HTERT RPE-1 (cell line): Measurements from ENCODE around the gene POM121C.
"Not testable (repeated sequence)": the region's sequence is repeated elsewhere in the genome, so short reads cannot be mapped to it uniquely, and the experiment has no call there.

ENCODE experiments used
- in situ Hi-C: fragments of 300-500 bp; cut with MboI; formaldehyde crosslinking; loops from 4 replicates; pipeline ENCODE4 v1.14.3; 2020; ENCODE audit warnings: low sequenced_read_pairs

Gene POM121C

GRCh38 chr7:75439000-75439399 lies 47.1 kb downstream of the POM121C start:
- in situ Hi-C loops: not testable (repeated sequence)

GRCh38 chr7:75423481-75423880 lies 62.6 kb downstream of the POM121C start:
- in situ Hi-C loops: not testable (repeated sequence)

GRCh38 chr7:75421798-75422710 lies 64.0 kb downstream of the POM121C start:
- in situ Hi-C loops: not testable (repeated sequence)

- in situ Hi-C loops: not testable (repeated sequence)
These were observed 65.9 kb downstream of the POM121C start for GRCh38 chr7:75420152-75420551.

- in situ Hi-C loops: not testable (repeated sequence)
These were observed 66.4 kb downstream of the POM121C start for GRCh38 chr7:75419693-75420092.

GRCh38 chr7:75419210-75419609 lies 66.9 kb downstream of the POM121C start:
- in situ Hi-C loops: not testable (repeated sequence)

- in situ Hi-C loops: not testable (repeated sequence)
These were observed 67.7 kb downstream of the POM121C start for GRCh38 chr7:75418292-75418858.

GRCh38 chr7:75416787-75417186 lies 69.3 kb downstream of the POM121C start:
- in situ Hi-C loops: not testable (repeated sequence)

- in situ Hi-C loops: not testable (repeated sequence)
These were observed 70.2 kb downstream of the POM121C start for GRCh38 chr7:75415829-75416373.

GRCh38 chr7:75415428-75415817 lies 70.7 kb downstream of the POM121C start:
- in situ Hi-C loops: not testable (repeated sequence)

- in situ Hi-C loops: not testable (repeated sequence)
These were observed 71.2 kb downstream of the POM121C start for GRCh38 chr7:75414708-75415427.

- in situ Hi-C loops: not testable (repeated sequence)
These were observed 71.9 kb downstream of the POM121C start for GRCh38 chr7:75414204-75414603.

- in situ Hi-C loops: not testable (repeated sequence)
These were observed 75.3 kb downstream of the POM121C start for GRCh38 chr7:75410823-75411173.

GRCh38 chr7:75409880-75410822 lies 75.9 kb downstream of the POM121C start:
- in situ Hi-C loops: not testable (repeated sequence)

GRCh38 chr7:75404663-75405062 lies 81.4 kb downstream of the POM121C start:
- in situ Hi-C loops: not testable (repeated sequence)

GRCh38 chr7:75403455-75404443 lies 82.3 kb downstream of the POM121C start:
- in situ Hi-C loops: not testable (repeated sequence)

- in situ Hi-C loops: not testable (repeated sequence)
These were observed 85.5 kb downstream of the POM121C start for GRCh38 chr7:75400575-75400974.

GRCh38 chr7:75398771-75399700 lies 87.1 kb downstream of the POM121C start:
- in situ Hi-C loops: not testable (repeated sequence)
